AG10803 (cell line): ENCODE data around the gene NSG2.

Source experiments
- DNase-seq: peaks from one replicate; pipeline ENCODE4 v3.0.0; 2010; ENCODE audit warnings: low read depth
- H3K4me3 ChIP-seq: 2 replicates; pipeline ENCODE4 v1.5.1; 2011; ENCODE audit warnings: mild to moderate bottlenecking, low read length, control low read depth
- TF ChIP-seq, protein P1 (sequence below): conservative IDR thresholded peaks from 2 replicates; pipeline ENCODE4 v1.5.1; 2011; ENCODE audit warnings: mild to moderate bottlenecking, low read length, control low read depth, inconsistent platforms

NSG2 gene

DNA sequence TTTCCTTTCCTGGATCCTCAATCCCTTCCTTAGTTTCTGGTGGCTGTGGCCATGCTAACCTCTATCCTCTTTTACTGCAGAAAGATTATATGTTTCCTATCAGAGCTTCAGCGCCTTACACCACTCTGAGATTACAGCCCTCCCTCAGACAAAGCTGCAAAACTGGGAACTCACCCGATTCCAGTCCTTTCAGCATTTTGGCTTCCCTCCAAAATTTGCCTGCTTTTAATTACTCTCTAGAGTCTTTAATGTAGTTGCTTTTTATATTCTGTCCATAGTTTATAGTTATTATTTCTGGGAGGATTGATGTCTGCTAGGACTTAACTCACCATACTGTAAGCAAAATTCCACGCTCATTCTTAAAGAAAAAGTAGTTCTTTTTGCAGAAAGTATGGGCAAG lies 110.2 kb downstream of the NSG2 start:
- no peak overlapping the region for H3K4me3 ChIP-seq
- DNase-seq = no peak
- TF ChIP-seq, protein P1, sequence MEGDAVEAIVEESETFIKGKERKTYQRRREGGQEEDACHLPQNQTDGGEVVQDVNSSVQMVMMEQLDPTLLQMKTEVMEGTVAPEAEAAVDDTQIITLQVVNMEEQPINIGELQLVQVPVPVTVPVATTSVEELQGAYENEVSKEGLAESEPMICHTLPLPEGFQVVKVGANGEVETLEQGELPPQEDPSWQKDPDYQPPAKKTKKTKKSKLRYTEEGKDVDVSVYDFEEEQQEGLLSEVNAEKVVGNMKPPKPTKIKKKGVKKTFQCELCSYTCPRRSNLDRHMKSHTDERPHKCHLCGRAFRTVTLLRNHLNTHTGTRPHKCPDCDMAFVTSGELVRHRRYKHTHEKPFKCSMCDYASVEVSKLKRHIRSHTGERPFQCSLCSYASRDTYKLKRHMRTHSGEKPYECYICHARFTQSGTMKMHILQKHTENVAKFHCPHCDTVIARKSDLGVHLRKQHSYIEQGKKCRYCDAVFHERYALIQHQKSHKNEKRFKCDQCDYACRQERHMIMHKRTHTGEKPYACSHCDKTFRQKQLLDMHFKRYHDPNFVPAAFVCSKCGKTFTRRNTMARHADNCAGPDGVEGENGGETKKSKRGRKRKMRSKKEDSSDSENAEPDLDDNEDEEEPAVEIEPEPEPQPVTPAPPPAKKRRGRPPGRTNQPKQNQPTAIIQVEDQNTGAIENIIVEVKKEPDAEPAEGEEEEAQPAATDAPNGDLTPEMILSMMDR = no peak

DNA sequence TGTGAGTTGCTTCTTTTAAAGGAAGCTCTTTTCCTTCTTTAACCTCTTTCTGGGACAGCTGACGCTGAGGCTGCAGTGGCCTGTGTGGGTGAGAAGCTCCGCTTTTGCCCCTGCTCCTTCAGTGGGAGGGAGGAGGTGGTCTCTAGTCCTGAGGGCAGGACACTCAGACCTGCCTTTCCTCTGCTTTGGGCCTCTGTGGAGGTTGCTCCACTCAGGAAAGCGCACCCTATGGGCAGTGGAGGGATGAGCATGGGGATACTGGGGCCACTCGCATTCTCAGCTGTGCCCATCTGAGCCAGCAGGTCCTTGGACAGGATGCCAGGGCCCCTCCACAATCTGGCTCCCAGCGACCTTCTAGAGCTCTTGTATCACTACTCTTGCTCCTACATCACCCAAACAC lies 111.5 kb downstream of the NSG2 start:
- TF ChIP-seq, protein P1 = no peak
- no peak for DNase-seq
- H3K4me3 ChIP-seq = no peak overlapping the region
